H4 (cell line): ENCODE measurements around the gene RNF208. TPM values are rescaled to one million over a fixed set of nuclear protein-coding genes. Genes with fewer than 3 reads are reported as not detected.
"Not testable (repeated sequence)": the region's sequence is repeated elsewhere in the genome, so short reads cannot be mapped to it uniquely, and the experiment has no call there.

Source experiments
- DNase-seq: peaks from one replicate; pipeline ENCODE4 v3.0.0-alpha.2; 2015; ENCODE audit warnings: low spot score
- total RNA-seq: library from RNA; depleted of rRNA; stranded (reverse); fragments of >200 nt; shearing (Covaris generic); gene quantifications from 2 replicates; pipeline ENCODE4 v1.2.3, GENCODE V29; 2014

Gene RNF208
- total RNA-seq, 1 experiment from 2014 or later: not detected

GRCh38 chr9:137240318-137240840, 18.3 kb upstream of the RNF208 start:
- peak; percentile 52 for DNase-seq

GRCh38 chr9:137239541-137240200, 17.6 kb upstream of the RNF208 start:
- DNase-seq: not testable (repeated sequence)

GRCh38 chr9:137237759-137238726, 16.0 kb upstream of the RNF208 start:
- DNase-seq: no peak

GRCh38 chr9:137236936-137237421, 14.9 kb upstream of the RNF208 start:
- DNase-seq: no peak

GRCh38 chr9:137236238-137236935, 14.3 kb upstream of the RNF208 start:
- peak; percentile 74 for DNase-seq

GRCh38 chr9:137235424-137236237, 13.6 kb upstream of the RNF208 start:
- no peak for DNase-seq

GRCh38 chr9:137234758-137235423, 12.9 kb upstream of the RNF208 start:
- no peak for DNase-seq

- DNase-seq: no peak
These were observed 12.1 kb upstream of the RNF208 start for GRCh38 chr9:137234055-137234697.

GRCh38 chr9:137233143-137233980, 11.3 kb upstream of the RNF208 start:
- no peak for DNase-seq

GRCh38 chr9:137232510-137232909, 10.5 kb upstream of the RNF208 start:
- DNase-seq: no peak

GRCh38 chr9:137232101-137232500, 10.1 kb upstream of the RNF208 start:
- DNase-seq: no peak

- no peak for DNase-seq
These were observed 9.5 kb upstream of the RNF208 start for GRCh38 chr9:137231372-137232039.

- no peak for DNase-seq
These were observed 8.8 kb upstream of the RNF208 start, which contains the start of gene SLC34A3 for GRCh38 chr9:137230705-137231371. TSS of gene SLC34A3 (plus strand) at chr9:137230901. CDS start at chr9:137231703, 802 bp downstream.

- DNase-seq: no peak
These were observed 8.1 kb upstream of the RNF208 start for GRCh38 chr9:137229903-137230704.

- no peak for DNase-seq
These were observed 7.2 kb upstream of the RNF208 start for GRCh38 chr9:137228968-137229896.

GRCh38 chr9:137228506-137228967, 6.5 kb upstream of the RNF208 start:
- DNase-seq: no peak
